GM12878 (cell line): ENCODE data around the gene RALGPS2. TPM values are rescaled to one million over a fixed set of nuclear protein-coding genes. Genes with fewer than 3 reads are reported as not detected.

Experiments
- ATAC-seq: fragments of 200-7000 bp; cut with Tn5 transposase; 3 replicates; pipeline ENCODE4 v1.9.1; 2020; ENCODE audit warnings: mild to moderate bottlenecking, moderate library complexity
- BruUV-seq: library from RNA; stranded (reverse); fragments of 400-500 nt; replicated peaks from 2 replicates; lab custom pipeline; 2021; lab: Mats Ljungman, UMichigan
- CTCF ChIA-PET: fragments of 300-600 bp; sonication (Branson Sonifier 250); formaldehyde crosslinking; extraction: SDS; loops from one replicate; lab custom pipeline; 2021; ENCODE audit warnings: inconsistent platforms; lab: Yijun Ruan, JAX
- POLR2A ChIA-PET: fragments of 350-600 bp; formaldehyde crosslinking; extraction: SDS; loops from one replicate; lab custom pipeline; 2021; ENCODE audit warnings: inconsistent platforms; lab: Charles Lee
- RAD21 ChIA-PET: fragments of 300-600 bp; sonication (Branson Sonifier 250); formaldehyde crosslinking; loops from one replicate; lab custom pipeline; 2023; ENCODE audit warnings: antibody characterized with exemption; ENCODE audit not compliant: unreplicated experiment; lab: Charles Lee
- SMC1A ChIA-PET: fragments of 300-600 bp; sonication (Branson Sonifier 250); formaldehyde crosslinking; loops from one replicate; lab custom pipeline; 2023; ENCODE audit not compliant: unreplicated experiment, uncharacterized antibody; lab: Charles Lee
- DNase-seq: peaks from one replicate; pipeline ENCODE4 v3.0.0-alpha.2; 2011; ENCODE audit warnings: low read depth, low spot score
- FAIRE-seq: peaks from 3 replicates; lab custom pipeline; 2011; peaks lifted over from hg19 to GRCh38; lab: Jason Lieb, UNC
- H2AFZ ChIP-seq: 2 replicates; pipeline ENCODE4 v1.6.0; 2011; ENCODE audit warnings: low read depth, low read length, control low read depth; ENCODE audit not compliant: control insufficient read depth
- H3K27ac ChIP-seq: 2 replicates; pipeline ENCODE4 v1.5.1; 2011; ENCODE audit warnings: control low read depth; ENCODE audit not compliant: control insufficient read depth, insufficient read depth
- H3K27me3 ChIP-seq, 2 experiments: replicated peaks in 1 of 2; 2 replicates each; pipeline versions ENCODE4 v1.6.0 to v1.6.1; 2011; ENCODE audit warnings: low read length in 1 of 2; ENCODE audit not compliant: control insufficient read depth in 2 of 2, insufficient read depth in 2 of 2
- H3K36me3 ChIP-seq, 2 experiments: 2 replicates each; pipeline ENCODE4 v1.5.1; 2011; ENCODE audit warnings: low read length in 1 of 2; ENCODE audit not compliant: control insufficient read depth in 2 of 2, insufficient read depth in 2 of 2
- H3K4me1 ChIP-seq: 2 replicates; pipeline ENCODE4 v1.6.1; 2011; ENCODE audit warnings: mild to moderate bottlenecking, low read length, moderate library complexity, mixed read lengths; ENCODE audit not compliant: control insufficient read depth, insufficient read depth
- H3K4me2 ChIP-seq: 2 replicates; pipeline ENCODE4 v1.6.0; 2011; ENCODE audit warnings: control low read depth; ENCODE audit not compliant: control insufficient read depth, insufficient read depth
- H3K4me3 ChIP-seq: fragments of 200-600 bp; sonication (generic); 2 replicates; pipeline ENCODE4 v1.5.1; 2016
- H3K79me2 ChIP-seq: 2 replicates; pipeline ENCODE4 v1.6.0; 2011; ENCODE audit warnings: low read length; ENCODE audit not compliant: control insufficient read depth, insufficient read depth
- H3K9ac ChIP-seq: 2 replicates; pipeline ENCODE4 v1.8.0; 2011; ENCODE audit warnings: low read length, control low read depth, mixed read lengths; ENCODE audit not compliant: control insufficient read depth, insufficient read depth
- H3K9me3 ChIP-seq: replicated peaks from 3 replicates; pipeline ENCODE4 v1.5.1; 2011; ENCODE audit warnings: mild to moderate bottlenecking, low read length; ENCODE audit not compliant: control insufficient read depth, insufficient read depth
- H4K20me1 ChIP-seq: 2 replicates; pipeline ENCODE4 v1.6.0; 2011; ENCODE audit not compliant: control insufficient read depth, insufficient read depth
- CBX5 ChIP-seq: sonication (generic); IDR thresholded peaks from 2 replicates; pipeline ENCODE4 v1.6.1; 2016; ENCODE audit warnings: low read depth, moderate library complexity, mild to moderate bottlenecking, inconsistent platforms
- CHD1 ChIP-seq: IDR thresholded peaks from 2 replicates; pipeline ENCODE4 v1.6.1; 2012; ENCODE audit warnings: low read depth, low read length, improper control_type of control experiment
- CHD4 ChIP-seq: fragments of 200-600 bp; sonication (generic); IDR thresholded peaks from 2 replicates; pipeline ENCODE4 v1.6.1; 2016; ENCODE audit warnings: mild to moderate bottlenecking
- CUX1 ChIP-seq: IDR thresholded peaks from 2 replicates; pipeline ENCODE4 v1.6.1; 2012; ENCODE audit warnings: improper control_type of control experiment, low read depth, low read length; ENCODE audit not compliant: insufficient replicate concordance
- HDAC2 ChIP-seq: fragments of 200-600 bp; sonication (generic); IDR thresholded peaks from 2 replicates; pipeline ENCODE4 v1.6.1; 2017
- MXI1 ChIP-seq: fragments of 150-350 bp; IDR thresholded peaks from 2 replicates; pipeline ENCODE4 v1.6.1; 2011; ENCODE audit warnings: low read depth, mild to moderate bottlenecking, inconsistent platforms, low read length, improper control_type of control experiment
- POLR2AphosphoS2 ChIP-seq: IDR thresholded peaks from 2 replicates; pipeline ENCODE4 v1.6.1; 2011; ENCODE audit warnings: low read depth, mild to moderate bottlenecking, low read length, improper control_type of control experiment, moderate library complexity
- SRF ChIP-seq, 2 experiments: IDR thresholded peaks; 2 replicates each; pipeline ENCODE4 v1.6.1; 2011; ENCODE audit warnings: low read depth in 2 of 2, low read length in 2 of 2, mild to moderate bottlenecking in 1 of 2, moderate library complexity in 1 of 2
- ZNF217 ChIP-seq: fragments of 450-650 bp; IDR thresholded peaks from 2 replicates; pipeline ENCODE4 v1.6.1; 2017; ENCODE audit warnings: antibody characterized with exemption, mild to moderate bottlenecking
- WGBS: methylation state at CpG from one replicate; pipeline ENCODE4 v1.1.6; 2016; ENCODE audit warnings: low lambda C conversion rate; ENCODE audit not compliant: insufficient replicate concordance, insufficient coverage; ENCODE audit errors: missing lambda C conversion rate; 5-methylcytosine and 5-hydroxymethylcytosine counted together
- in situ Hi-C: fragments of 300-500 bp; cut with MboI; formaldehyde crosslinking; loops from 9 replicates; pipeline ENCODE4 v1.14.3; 2018; ENCODE audit warnings: mixed read lengths
- intact Hi-C: fragments of 100-400 bp; cut with micrococcal nuclease; formaldehyde crosslinking; loops from one replicate; pipeline ENCODE4 v1.14.2; 2022; ENCODE audit not compliant: unreplicated experiment
- polyA plus RNA-seq, 11 experiments: library from polyadenylated mRNA; depleted of rRNA in 4 of 11; unstranded in 6 of 11; stranded (reverse) in 5 of 11; fragments of >200 nt; fragmentation: Nextera tagmentation in 4 of 11; fragmentation: Illumina TruSeq in 1 of 11; extraction: Ambion mirVana in 4 of 11; extraction: Trizol in 1 of 11; gene quantifications; 1 replicate in 1 of 11; 2 replicates in 10 of 11; pipeline versions ENCODE4 v1.2.1 to v1.2.3, GENCODE V29; 2011 to 2016; ENCODE audit warnings: inconsistent platforms in 2 of 11, missing spikeins in 2 of 11, low read depth in 1 of 11
- total RNA-seq, 4 experiments: library from RNA; depleted of rRNA in 3 of 4; stranded (reverse); fragments of >200 nt in 3 of 4; fragmentation: Illumina TruSeq in 1 of 4; extraction: Trizol in 1 of 4; gene quantifications; 2 replicates each; pipeline versions ENCODE4 v1.2.1 to v1.2.3, GENCODE V29; 2013 to 2021

The RALGPS2 gene
- total and polyA plus RNA-seq, 10 of the 15 experiments (the other 5 are each of a cell fraction or from before 2014, with no cell fraction given), result 0.08 to 3.7 (median 0.50) TPM

GRCh38 chr1:178724376-178724727, 692 bp upstream of the RALGPS2 start:
- Histone ChIP-seq H3K9ac (no peak overlapping the region), H3K9me3 (no peaks in the 10 kb centered on the region), H3K4me3 (peak overlapping the region; percentile 52), H3K79me2 (no peaks in the 10 kb centered on the region), H3K27ac (no peak overlapping the region), H3K4me2 (peak overlapping the region; percentile 86), H3K36me3 (no peaks in the 10 kb centered on the region), H3K27me3 (peaks cover 0 to 4% of the 10 kb centered on the region in 2 experiments; a peak in 2 of 4 replicates), H4K20me1 (no peaks in the 10 kb centered on the region), H2AFZ (peak overlapping the region; percentile 2; the same call in 1 of the 2 replicates), H3K4me1 (no peaks in the 10 kb centered on the region)
- ChIA-PET RAD21 (interaction anchor here (3.5 kb wide), 1 partner anchor 181 kb away, joined by 25 read pairs; no protein-coding TSS in a partner anchor), SMC1A (interaction anchor here (1.2 kb wide), 1 partner anchor 41 kb away, joined by 3 read pairs; no protein-coding TSS in a partner anchor), CTCF (interaction anchor here (1.0 kb wide), 1 partner anchor 279 kb away, joined by 3 read pairs; no protein-coding TSS in a partner anchor), POLR2A (no interaction called here)
- 97% methylated on average over 5 of the region's 5 CpGs for WGBS
- intact Hi-C loops (no loop called here), in situ Hi-C loops (no loop called here)
- TF ChIP-seq HDAC2 (no peak), CUX1 (no peak), POLR2AphosphoS2 (no peak), SRF (IDR thresholded peaks at IDR 0.05; ENCODE audit: low read depth in 2 of 2, low read length in 2 of 2) (no peak), ZNF217 (no peak), MXI1 (no peak), CBX5 (no peak), CHD1 (no peak), CHD4 (no peak)
- ATAC-seq, result no peak
- DNase-seq, result no peak
- FAIRE-seq, result no peak
- BruUV-seq, result no TSS peak
